Testis (tissue), 2 donors: ENCODE results near the gene FBXL14.

Experiments
- POLR2A ChIP-seq: fragments of 450-650 bp; IDR thresholded peaks from one replicate; pipeline ENCODE4 v1.6.1; 2017; ENCODE audit warnings: antibody characterized with exemption, mild to moderate bottlenecking, moderate library complexity
- TF ChIP-seq, protein P1 (sequence below), 3 experiments: fragments of 450-650 bp in 2 of 3; fragments of 200-600 bp in 1 of 3; sonication (generic) in 1 of 3; IDR thresholded peaks; one replicate each; pipeline ENCODE4 v1.5.1; 2016 to 2019; ENCODE audit warnings: antibody characterized with exemption in 3 of 3, mild to moderate bottlenecking in 2 of 3, moderate library complexity in 1 of 3

DNA sequence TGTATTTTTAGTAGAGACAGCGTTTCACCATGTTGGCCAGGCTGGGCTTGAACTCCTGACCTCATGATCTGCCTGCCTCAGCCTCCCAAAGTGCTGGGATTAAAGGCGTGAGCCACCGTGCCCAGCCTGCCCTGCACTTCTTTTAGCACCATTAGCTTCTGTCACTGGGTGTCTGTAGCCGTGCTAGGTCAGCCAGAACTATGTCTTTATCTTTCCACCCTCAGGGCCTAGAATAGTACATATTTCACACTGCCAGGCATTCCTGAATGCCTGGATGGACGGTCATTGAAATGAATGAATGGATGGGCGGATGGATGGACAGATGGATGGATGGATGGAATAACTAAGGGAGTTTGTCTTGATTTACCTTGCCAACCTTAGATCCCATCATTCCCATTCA lies 33.7 kb downstream of the FBXL14 start:
- TF ChIP-seq, protein P1, sequence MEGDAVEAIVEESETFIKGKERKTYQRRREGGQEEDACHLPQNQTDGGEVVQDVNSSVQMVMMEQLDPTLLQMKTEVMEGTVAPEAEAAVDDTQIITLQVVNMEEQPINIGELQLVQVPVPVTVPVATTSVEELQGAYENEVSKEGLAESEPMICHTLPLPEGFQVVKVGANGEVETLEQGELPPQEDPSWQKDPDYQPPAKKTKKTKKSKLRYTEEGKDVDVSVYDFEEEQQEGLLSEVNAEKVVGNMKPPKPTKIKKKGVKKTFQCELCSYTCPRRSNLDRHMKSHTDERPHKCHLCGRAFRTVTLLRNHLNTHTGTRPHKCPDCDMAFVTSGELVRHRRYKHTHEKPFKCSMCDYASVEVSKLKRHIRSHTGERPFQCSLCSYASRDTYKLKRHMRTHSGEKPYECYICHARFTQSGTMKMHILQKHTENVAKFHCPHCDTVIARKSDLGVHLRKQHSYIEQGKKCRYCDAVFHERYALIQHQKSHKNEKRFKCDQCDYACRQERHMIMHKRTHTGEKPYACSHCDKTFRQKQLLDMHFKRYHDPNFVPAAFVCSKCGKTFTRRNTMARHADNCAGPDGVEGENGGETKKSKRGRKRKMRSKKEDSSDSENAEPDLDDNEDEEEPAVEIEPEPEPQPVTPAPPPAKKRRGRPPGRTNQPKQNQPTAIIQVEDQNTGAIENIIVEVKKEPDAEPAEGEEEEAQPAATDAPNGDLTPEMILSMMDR (IDR thresholded peaks at IDR 0.05): no peak
- no peak for TF ChIP-seq POLR2A
